Breast epithelium (tissue), 4 donors: ENCODE measurements around the gene STYK1. TPM values are rescaled to one million over a fixed set of nuclear protein-coding genes. Genes with fewer than 3 reads are reported as not detected.
A peak's percentile ranks its signal among the peaks of the same experiment; 100 is the strongest.

ENCODE experiments used
- DNase-seq, 2 donors: peaks; one replicate each; pipeline ENCODE4 v3.0.0-alpha.2; 2019; ENCODE audit warnings: low spot score in 2 of 2
- H3K27ac ChIP-seq, 2 donors: fragments of 200-600 bp; sonication (generic) in 1 of 2; one replicate each; pipeline ENCODE4 v1.5.1; 2016 to 2019; ENCODE audit warnings: mild to moderate bottlenecking in 1 of 2
- H3K27me3 ChIP-seq, 2 donors: fragments of 200-600 bp; sonication (generic) in 1 of 2; one replicate each; pipeline versions ENCODE4 v1.5.1 to v1.6.0; 2017 to 2019; ENCODE audit warnings: control low read depth in 1 of 2, mild to moderate bottlenecking in 1 of 2
- H3K36me3 ChIP-seq: fragments of 200-600 bp; one replicate; pipeline ENCODE4 v1.5.1; 2019
- H3K4me1 ChIP-seq, 2 donors: fragments of 200-600 bp; sonication (generic); one replicate each; pipeline ENCODE4 v1.5.1; 2016 to 2019; ENCODE audit warnings: control low read depth in 1 of 2
- H3K4me3 ChIP-seq, 3 donors: fragments of 200-600 bp; sonication (generic); 1 replicate in 2 of 3; 2 replicates in 1 of 3; pipeline ENCODE4 v1.5.1; 2016 to 2019; ENCODE audit warnings: mild to moderate bottlenecking in 3 of 3, moderate library complexity in 2 of 3
- H3K9me3 ChIP-seq, 2 donors: fragments of 200-600 bp; sonication (generic) in 1 of 2; one replicate each; pipeline ENCODE4 v1.5.1; 2016 to 2019; ENCODE audit warnings: control low read depth in 1 of 2
- POLR2A ChIP-seq: fragments of 450-650 bp; IDR thresholded peaks from one replicate; pipeline ENCODE4 v1.6.1; 2016; ENCODE audit warnings: antibody characterized with exemption, mild to moderate bottlenecking, moderate library complexity
- POLR2AphosphoS5 ChIP-seq, 3 donors: sonication (generic); formaldehyde crosslinking; IDR thresholded peaks; one replicate each; pipeline ENCODE4 v1.6.1; 2017; ENCODE audit warnings: antibody characterized with exemption in 3 of 3
- intact Hi-C: fragments of 100-400 bp; cut with DNase I; formaldehyde crosslinking; loops from one replicate; pipeline ENCODE4 v1.15.1; 2023; ENCODE audit warnings: low total_unique reads
- total RNA-seq, 3 donors: library from RNA; depleted of rRNA; stranded (reverse); fragments of >200 nt; gene quantifications; one replicate each; pipeline ENCODE4 v1.1.0, GENCODE V29; 2016
- TF ChIP-seq, protein P1 (sequence below), 3 donors: fragments of 450-650 bp; IDR thresholded peaks; one replicate each; pipeline ENCODE4 v1.5.1; 2016 to 2017; ENCODE audit warnings: antibody characterized with exemption in 3 of 3, mild to moderate bottlenecking in 3 of 3, moderate library complexity in 3 of 3

Gene STYK1
- total RNA-seq, 3 donors from 2014 or later, result 0.32 to 4.9 (median 3.5) TPM

DNA sequence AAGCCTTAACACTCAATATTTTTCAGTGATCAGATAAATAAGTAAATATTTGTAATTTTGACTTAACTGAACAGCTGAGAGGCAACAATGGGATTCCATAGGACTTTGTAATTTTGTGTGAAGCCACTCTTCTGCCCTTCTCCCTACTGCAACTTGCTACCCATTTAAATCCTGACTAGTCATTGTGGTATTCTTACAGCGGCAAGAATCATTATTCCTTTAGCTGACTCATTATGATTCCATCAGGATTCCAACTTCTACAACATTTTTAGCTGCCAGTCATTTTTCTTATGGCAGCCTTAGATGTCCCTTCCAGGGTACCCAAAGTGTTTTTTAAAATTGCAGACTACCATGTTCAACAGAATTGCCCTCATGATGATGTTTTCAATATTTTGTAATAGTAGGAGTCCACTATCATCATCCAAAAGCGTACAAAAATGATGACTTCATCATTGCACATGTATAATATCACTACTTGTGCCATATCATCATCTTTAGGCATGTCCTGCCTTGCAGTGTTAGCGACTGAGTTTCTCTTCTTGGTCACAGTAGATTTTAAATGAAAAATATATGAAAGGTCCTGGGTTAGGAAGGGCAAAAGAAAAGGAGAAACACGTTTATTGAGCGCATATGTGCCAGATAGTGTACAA, 55.4 kb downstream of the STYK1 start:
- no peak overlapping the region for H3K4me3 ChIP-seq
- H3K27ac ChIP-seq, result no peak overlapping the region
- no peaks in the 10 kb centered on the region for H3K9me3 ChIP-seq
- TF ChIP-seq POLR2AphosphoS5 (IDR thresholded peaks at IDR 0.05) (no peak), POLR2A (no peak)
- TF ChIP-seq, protein P1, sequence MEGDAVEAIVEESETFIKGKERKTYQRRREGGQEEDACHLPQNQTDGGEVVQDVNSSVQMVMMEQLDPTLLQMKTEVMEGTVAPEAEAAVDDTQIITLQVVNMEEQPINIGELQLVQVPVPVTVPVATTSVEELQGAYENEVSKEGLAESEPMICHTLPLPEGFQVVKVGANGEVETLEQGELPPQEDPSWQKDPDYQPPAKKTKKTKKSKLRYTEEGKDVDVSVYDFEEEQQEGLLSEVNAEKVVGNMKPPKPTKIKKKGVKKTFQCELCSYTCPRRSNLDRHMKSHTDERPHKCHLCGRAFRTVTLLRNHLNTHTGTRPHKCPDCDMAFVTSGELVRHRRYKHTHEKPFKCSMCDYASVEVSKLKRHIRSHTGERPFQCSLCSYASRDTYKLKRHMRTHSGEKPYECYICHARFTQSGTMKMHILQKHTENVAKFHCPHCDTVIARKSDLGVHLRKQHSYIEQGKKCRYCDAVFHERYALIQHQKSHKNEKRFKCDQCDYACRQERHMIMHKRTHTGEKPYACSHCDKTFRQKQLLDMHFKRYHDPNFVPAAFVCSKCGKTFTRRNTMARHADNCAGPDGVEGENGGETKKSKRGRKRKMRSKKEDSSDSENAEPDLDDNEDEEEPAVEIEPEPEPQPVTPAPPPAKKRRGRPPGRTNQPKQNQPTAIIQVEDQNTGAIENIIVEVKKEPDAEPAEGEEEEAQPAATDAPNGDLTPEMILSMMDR (IDR thresholded peaks at IDR 0.05), result no peak
- DNase-seq, result no peak
- H3K27me3 ChIP-seq, result no peaks in the 10 kb centered on the region
- no peaks in the 10 kb centered on the region for H3K4me1 ChIP-seq
- no peaks in the 10 kb centered on the region for H3K36me3 ChIP-seq
- intact Hi-C loops, result no loop called here

DNA sequence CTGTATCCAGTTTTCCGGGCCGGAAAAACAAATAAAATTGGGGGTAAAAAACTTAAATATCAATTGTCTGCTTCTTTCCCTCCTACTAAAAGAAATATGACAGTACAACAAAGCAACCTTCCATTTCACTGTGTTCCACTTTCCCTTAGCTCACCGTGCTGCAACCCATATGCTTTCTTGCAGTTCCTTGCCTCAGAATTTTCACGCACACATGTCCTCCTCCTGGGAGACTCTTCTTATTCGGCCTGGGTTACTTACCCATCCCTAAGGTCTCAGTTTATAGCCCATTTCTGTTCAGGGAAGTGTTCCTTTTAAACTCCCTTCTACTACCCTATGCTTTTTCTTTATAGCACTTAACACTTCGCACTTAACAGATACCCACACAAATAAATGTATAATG, 56.0 kb downstream of the STYK1 start:
- intact Hi-C loops, result no loop called here
- H3K27me3 ChIP-seq, result no peaks in the 10 kb centered on the region

DNA sequence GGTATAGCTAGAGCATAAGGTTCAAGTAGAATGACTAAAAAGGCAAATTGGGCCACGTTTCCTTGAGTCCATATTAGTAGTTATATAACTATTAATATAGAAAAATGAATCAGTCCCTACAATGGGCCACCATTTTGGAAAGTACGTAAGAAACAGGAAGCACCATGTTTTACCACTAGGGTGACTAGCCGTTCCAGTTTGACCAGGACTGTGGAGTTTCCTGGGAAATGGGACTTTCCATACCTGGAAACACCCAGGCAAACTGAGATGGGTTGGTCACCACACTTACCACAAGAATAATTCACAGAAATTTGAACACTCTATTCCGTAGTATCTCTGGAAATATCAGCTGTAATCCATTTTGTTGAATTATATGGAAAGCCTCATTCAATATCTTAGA, 58.3 kb downstream of the STYK1 start:
- intact Hi-C loops, result no loop called here
- TF ChIP-seq POLR2AphosphoS5 (IDR thresholded peaks at IDR 0.05) (no peak), POLR2A (no peak)
- TF ChIP-seq, protein P1 (IDR thresholded peaks at IDR 0.05), result no peak
- no peaks in the 10 kb centered on the region for H3K27me3 ChIP-seq

More for the DNA sequence above, 56.0 kb downstream of the STYK1 start:
- Histone ChIP-seq H3K4me1 (no peaks in the 10 kb centered on the region), H3K36me3 (no peaks in the 10 kb centered on the region), H3K9me3 (no peaks in the 10 kb centered on the region), H3K4me3 (no peak overlapping the region), H3K27ac (no peak overlapping the region)
- no peak for DNase-seq
- no peak for TF ChIP-seq POLR2A
- TF ChIP-seq, protein P1 (IDR thresholded peaks at IDR 0.05), result no peak

DNA sequence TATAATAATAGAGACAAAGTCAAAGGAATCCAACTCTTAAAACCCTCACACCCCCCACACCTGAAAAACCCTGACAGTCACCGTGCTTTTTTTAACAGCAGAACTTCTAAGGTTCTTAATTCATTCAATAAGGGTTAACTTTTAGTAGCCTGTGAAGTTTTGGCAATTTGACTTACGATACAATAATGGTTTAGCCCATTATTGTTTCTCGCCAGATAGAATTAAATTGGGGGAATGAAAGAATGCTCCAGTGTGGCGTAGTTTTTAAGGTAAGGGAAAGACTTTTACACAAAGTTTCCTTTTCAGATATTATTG, 59.8 kb downstream of the STYK1 start:
- Histone ChIP-seq H3K27ac (peak overlapping the region; percentile 93 to 96), H3K27me3 (no peaks in the 10 kb centered on the region), H3K4me1 (no peaks in the 10 kb centered on the region), H3K4me3 (peak overlapping the region; percentile 73 to 94 (median 81)), H3K36me3 (no peaks in the 10 kb centered on the region), H3K9me3 (no peaks in the 10 kb centered on the region)
- no peak for DNase-seq
- intact Hi-C loops, result no loop called here
- no peak for TF ChIP-seq POLR2A
- TF ChIP-seq, protein P1 (IDR thresholded peaks at IDR 0.05), result no peak
- no peak for TF ChIP-seq POLR2AphosphoS5 (IDR thresholded peaks at IDR 0.05)

More for the DNA sequence above, 58.3 kb downstream of the STYK1 start:
- no peaks in the 10 kb centered on the region for H3K4me1 ChIP-seq
- DNase-seq, result no peak
- H3K27ac ChIP-seq, result peak overlapping the region in 1 of 2 donors; percentile 29
- no peak overlapping the region for H3K4me3 ChIP-seq
- no peaks in the 10 kb centered on the region for H3K9me3 ChIP-seq
- no peaks in the 10 kb centered on the region for H3K36me3 ChIP-seq

DNA sequence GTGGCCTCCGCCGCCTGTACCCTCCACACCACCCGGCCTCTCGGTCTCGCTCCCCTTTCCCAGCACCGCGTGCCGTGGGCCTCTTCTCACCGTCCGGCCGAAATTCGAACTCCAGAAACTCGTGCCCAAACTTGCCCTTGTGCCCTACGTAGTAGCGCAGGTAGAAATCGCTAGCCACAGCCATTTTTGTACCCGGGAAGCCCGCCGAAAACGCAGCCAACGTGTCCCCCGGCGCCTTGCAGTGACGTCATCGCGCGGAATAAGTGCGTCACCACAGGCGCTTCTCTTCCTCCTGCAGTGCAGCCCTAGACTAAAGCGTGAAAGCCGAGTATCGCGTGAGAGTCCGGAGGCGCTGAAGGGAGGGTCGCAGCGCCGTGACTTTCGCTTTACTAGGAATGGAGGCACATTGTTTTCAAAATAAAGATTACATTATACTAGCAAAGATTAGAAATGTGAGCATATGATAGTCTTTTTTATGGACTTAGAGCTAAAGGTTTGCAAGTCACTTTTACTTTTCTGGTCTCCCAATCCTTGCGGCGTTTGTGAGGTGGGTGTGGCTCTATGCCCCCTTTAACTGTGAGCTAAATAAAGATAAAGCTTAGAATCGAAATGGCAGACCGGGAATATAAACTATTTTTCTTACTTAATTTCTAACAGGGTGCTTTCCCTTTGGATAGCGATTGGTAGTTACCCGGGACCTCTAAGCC, 60.4 kb downstream of the STYK1 start, which contains the start of gene MAGOHB:
Gene MAGOHB, minus strand, starts transcription at position 261 of the 707 bp plus-strand sequence. Its CDS starts 77 bp downstream, at position 184.
- H3K36me3 ChIP-seq, result no peaks in the 10 kb centered on the region
- H3K27me3 ChIP-seq, result no peaks in the 10 kb centered on the region
- H3K27ac ChIP-seq, result peak within 1 kb of the TSS; percentile 93 to 96
- H3K4me1 ChIP-seq, result no peaks in the 10 kb centered on the region
- intact Hi-C loops, result no loop called here
- peak; percentile 92 to 97 for DNase-seq
- no peaks in the 10 kb centered on the region for H3K9me3 ChIP-seq
- peak; percentile 98 for TF ChIP-seq POLR2AphosphoS5 (IDR thresholded peaks at IDR 0.05)
- TF ChIP-seq, protein P1 (IDR thresholded peaks at IDR 0.05), result no peak
- H3K4me3 ChIP-seq, result peak within 1 kb of the TSS; percentile 73 to 94 (median 81)
